GM12878 (cell line): ENCODE measurements around the gene INAFM1. TPM values are rescaled to one million over a fixed set of nuclear protein-coding genes. Genes with fewer than 3 reads are reported as not detected.

Source experiments
- ATAC-seq: fragments of 200-7000 bp; cut with Tn5 transposase; 3 replicates; pipeline ENCODE4 v1.9.1; 2020; ENCODE audit warnings: mild to moderate bottlenecking, moderate library complexity
- BruUV-seq: library from RNA; stranded (reverse); fragments of 400-500 nt; replicated peaks from 2 replicates; lab custom pipeline; 2021; lab: Mats Ljungman, UMichigan
- CTCF ChIA-PET: fragments of 300-600 bp; sonication (Branson Sonifier 250); formaldehyde crosslinking; extraction: SDS; loops from one replicate; lab custom pipeline; 2021; ENCODE audit warnings: inconsistent platforms; lab: Yijun Ruan, JAX
- POLR2A ChIA-PET: fragments of 350-600 bp; formaldehyde crosslinking; extraction: SDS; loops from one replicate; lab custom pipeline; 2021; ENCODE audit warnings: inconsistent platforms; lab: Charles Lee
- RAD21 ChIA-PET: fragments of 300-600 bp; sonication (Branson Sonifier 250); formaldehyde crosslinking; loops from one replicate; lab custom pipeline; 2023; ENCODE audit warnings: antibody characterized with exemption; ENCODE audit not compliant: unreplicated experiment; lab: Charles Lee
- SMC1A ChIA-PET: fragments of 300-600 bp; sonication (Branson Sonifier 250); formaldehyde crosslinking; loops from one replicate; lab custom pipeline; 2023; ENCODE audit not compliant: unreplicated experiment, uncharacterized antibody; lab: Charles Lee
- DNase-seq: peaks from one replicate; pipeline ENCODE4 v3.0.0-alpha.2; 2011; ENCODE audit warnings: low read depth, low spot score
- FAIRE-seq: peaks from 3 replicates; lab custom pipeline; 2011; peaks lifted over from hg19 to GRCh38; lab: Jason Lieb, UNC
- H2AFZ ChIP-seq: 2 replicates; pipeline ENCODE4 v1.6.0; 2011; ENCODE audit warnings: low read depth, low read length, control low read depth; ENCODE audit not compliant: control insufficient read depth
- H3K27ac ChIP-seq: 2 replicates; pipeline ENCODE4 v1.5.1; 2011; ENCODE audit warnings: control low read depth; ENCODE audit not compliant: control insufficient read depth, insufficient read depth
- H3K27me3 ChIP-seq, 2 experiments: replicated peaks in 1 of 2; 2 replicates each; pipeline versions ENCODE4 v1.6.0 to v1.6.1; 2011; ENCODE audit warnings: low read length in 1 of 2; ENCODE audit not compliant: control insufficient read depth in 2 of 2, insufficient read depth in 2 of 2
- H3K36me3 ChIP-seq, 2 experiments: 2 replicates each; pipeline ENCODE4 v1.5.1; 2011; ENCODE audit warnings: low read length in 1 of 2; ENCODE audit not compliant: control insufficient read depth in 2 of 2, insufficient read depth in 2 of 2
- H3K4me1 ChIP-seq: 2 replicates; pipeline ENCODE4 v1.6.1; 2011; ENCODE audit warnings: mild to moderate bottlenecking, low read length, moderate library complexity, mixed read lengths; ENCODE audit not compliant: control insufficient read depth, insufficient read depth
- H3K4me2 ChIP-seq: 2 replicates; pipeline ENCODE4 v1.6.0; 2011; ENCODE audit warnings: control low read depth; ENCODE audit not compliant: control insufficient read depth, insufficient read depth
- H3K4me3 ChIP-seq: fragments of 200-600 bp; sonication (generic); 2 replicates; pipeline ENCODE4 v1.5.1; 2016
- H3K79me2 ChIP-seq: 2 replicates; pipeline ENCODE4 v1.6.0; 2011; ENCODE audit warnings: low read length; ENCODE audit not compliant: control insufficient read depth, insufficient read depth
- H3K9ac ChIP-seq: 2 replicates; pipeline ENCODE4 v1.8.0; 2011; ENCODE audit warnings: low read length, control low read depth, mixed read lengths; ENCODE audit not compliant: control insufficient read depth, insufficient read depth
- H3K9me3 ChIP-seq: replicated peaks from 3 replicates; pipeline ENCODE4 v1.5.1; 2011; ENCODE audit warnings: mild to moderate bottlenecking, low read length; ENCODE audit not compliant: control insufficient read depth, insufficient read depth
- H4K20me1 ChIP-seq: 2 replicates; pipeline ENCODE4 v1.6.0; 2011; ENCODE audit not compliant: control insufficient read depth, insufficient read depth
- BACH1 ChIP-seq: fragments of 450-650 bp; IDR thresholded peaks from 2 replicates; pipeline ENCODE4 v1.6.1; 2017; ENCODE audit warnings: mild to moderate bottlenecking, borderline replicate concordance
- DPF2 ChIP-seq: fragments of 450-650 bp; IDR thresholded peaks from 2 replicates; pipeline ENCODE4 v1.6.1; 2017; ENCODE audit warnings: mild to moderate bottlenecking
- FOS ChIP-seq: IDR thresholded peaks from 3 replicates; pipeline ENCODE4 v1.6.1; 2011; ENCODE audit warnings: borderline replicate concordance; ENCODE audit not compliant: insufficient read length; ENCODE audit errors: extremely low read depth
- IKZF2 ChIP-seq, 2 experiments: fragments of 450-650 bp; IDR thresholded peaks; 2 replicates each; pipeline ENCODE4 v1.6.1; 2017; ENCODE audit warnings: mild to moderate bottlenecking in 2 of 2, moderate library complexity in 2 of 2
- NR2C1 ChIP-seq: fragments of 450-650 bp; IDR thresholded peaks from 2 replicates; pipeline ENCODE4 v1.6.1; 2017; ENCODE audit warnings: antibody characterized with exemption, mild to moderate bottlenecking, moderate library complexity
- POLR2A ChIP-seq: IDR thresholded peaks from 2 replicates; pipeline ENCODE4 v1.6.1; 2011; ENCODE audit warnings: low read depth, mild to moderate bottlenecking, low read length
- POLR2AphosphoS2 ChIP-seq: IDR thresholded peaks from 2 replicates; pipeline ENCODE4 v1.6.1; 2011; ENCODE audit warnings: low read depth, mild to moderate bottlenecking, low read length, improper control_type of control experiment, moderate library complexity
- SPI1 ChIP-seq: IDR thresholded peaks from 2 replicates; pipeline ENCODE4 v1.6.1; 2011; ENCODE audit warnings: low read depth, mild to moderate bottlenecking, low read length, moderate library complexity, borderline replicate concordance; ENCODE audit not compliant: insufficient read depth
- WGBS: methylation state at CpG from one replicate; pipeline ENCODE4 v1.1.6; 2016; ENCODE audit warnings: low lambda C conversion rate; ENCODE audit not compliant: insufficient replicate concordance, insufficient coverage; ENCODE audit errors: missing lambda C conversion rate; 5-methylcytosine and 5-hydroxymethylcytosine counted together
- in situ Hi-C: fragments of 300-500 bp; cut with MboI; formaldehyde crosslinking; loops from 9 replicates; pipeline ENCODE4 v1.14.3; 2018; ENCODE audit warnings: mixed read lengths
- intact Hi-C: fragments of 100-400 bp; cut with micrococcal nuclease; formaldehyde crosslinking; loops from one replicate; pipeline ENCODE4 v1.14.2; 2022; ENCODE audit not compliant: unreplicated experiment
- polyA plus RNA-seq, 11 experiments: library from polyadenylated mRNA; depleted of rRNA in 4 of 11; unstranded in 6 of 11; stranded (reverse) in 5 of 11; fragments of >200 nt; fragmentation: Nextera tagmentation in 4 of 11; fragmentation: Illumina TruSeq in 1 of 11; extraction: Ambion mirVana in 4 of 11; extraction: Trizol in 1 of 11; gene quantifications; 1 replicate in 1 of 11; 2 replicates in 10 of 11; pipeline versions ENCODE4 v1.2.1 to v1.2.3, GENCODE V29; 2011 to 2016; ENCODE audit warnings: inconsistent platforms in 2 of 11, missing spikeins in 2 of 11, low read depth in 1 of 11
- total RNA-seq, 4 experiments: library from RNA; depleted of rRNA in 3 of 4; stranded (reverse); fragments of >200 nt in 3 of 4; fragmentation: Illumina TruSeq in 1 of 4; extraction: Trizol in 1 of 4; gene quantifications; 2 replicates each; pipeline versions ENCODE4 v1.2.1 to v1.2.3, GENCODE V29; 2013 to 2021
- TF ChIP-seq, protein P1 (sequence below): IDR thresholded peaks from 2 replicates; pipeline ENCODE4 v1.6.1; 2012; ENCODE audit warnings: improper control_type of control experiment, low read depth, low read length; ENCODE audit not compliant: insufficient replicate concordance

Gene INAFM1
- total and polyA plus RNA-seq, 10 of the 15 experiments (the other 5 are each of a cell fraction or from before 2014, with no cell fraction given) = 0.57 to 6.8 (median 1.1) TPM; not detected in 1

GRCh38 chr19:47230054-47230920 is 44.4 kb upstream of the INAFM1 start (continued):
- peak; percentile 50; the same call in 1 of the 2 replicates for TF ChIP-seq POLR2A
- TF ChIP-seq FOS = no peak
- TF ChIP-seq IKZF2 (IDR thresholded peaks at IDR 0.05) = no peak
- 0 out of 2 replicates have a peak, but pooled peaks have one; percentile 20 for TF ChIP-seq NR2C1
- TF ChIP-seq SPI1 = no peak

DNA sequence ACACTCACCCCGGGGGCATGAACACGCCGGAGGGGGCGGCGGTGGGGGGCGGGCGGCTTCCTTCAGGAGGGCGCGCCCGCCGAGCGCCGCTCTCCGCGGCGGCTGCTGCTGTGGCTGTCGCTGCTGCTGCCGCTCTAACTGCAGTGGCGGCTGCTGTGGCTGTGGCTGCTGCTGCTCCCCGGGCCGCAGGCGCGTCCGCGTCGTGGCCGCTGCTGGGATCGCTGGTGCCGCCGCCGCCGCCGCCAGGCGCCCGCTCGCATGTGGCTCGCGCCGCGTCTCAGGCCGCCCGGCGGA is 43.8 kb upstream of the INAFM1 start, which contains the start of gene BBC3:
Gene BBC3, minus strand, starts transcription at position 279 of the 294 bp plus-strand sequence. CDS start 2,768 bp downstream, outside the sequence.
- CTCF ChIA-PET = no interaction called here
- Histone ChIP-seq H3K9me3 (no peaks in the 10 kb centered on the region; the same call in 2 of the 3 replicates), H3K9ac (peak within 1 kb of the TSS; percentile 68), H3K4me3 (peak within 1 kb of the TSS; percentile 91), H3K36me3 (no peaks in the 10 kb centered on the region), H2AFZ (peak within 1 kb of the TSS; percentile 88), H3K27me3 (no peaks in the 10 kb centered on the region), H4K20me1 (no peaks in the 10 kb centered on the region)
- RAD21 ChIA-PET = no interaction called here
- no peak for DNase-seq
- SMC1A ChIA-PET = no interaction called here
- peak; percentile 80; the same call in 1 of the 2 replicates for TF ChIP-seq POLR2AphosphoS2
- TF ChIP-seq BACH1 = peak; percentile 45; the same call in 1 of the 2 replicates
- peak; percentile 12; the same call in 1 of the 2 replicates for TF ChIP-seq POLR2A
- 0 out of 2 replicates have a peak, but pooled peaks have one; percentile 21 for TF ChIP-seq DPF2
- TF ChIP-seq, protein P1, sequence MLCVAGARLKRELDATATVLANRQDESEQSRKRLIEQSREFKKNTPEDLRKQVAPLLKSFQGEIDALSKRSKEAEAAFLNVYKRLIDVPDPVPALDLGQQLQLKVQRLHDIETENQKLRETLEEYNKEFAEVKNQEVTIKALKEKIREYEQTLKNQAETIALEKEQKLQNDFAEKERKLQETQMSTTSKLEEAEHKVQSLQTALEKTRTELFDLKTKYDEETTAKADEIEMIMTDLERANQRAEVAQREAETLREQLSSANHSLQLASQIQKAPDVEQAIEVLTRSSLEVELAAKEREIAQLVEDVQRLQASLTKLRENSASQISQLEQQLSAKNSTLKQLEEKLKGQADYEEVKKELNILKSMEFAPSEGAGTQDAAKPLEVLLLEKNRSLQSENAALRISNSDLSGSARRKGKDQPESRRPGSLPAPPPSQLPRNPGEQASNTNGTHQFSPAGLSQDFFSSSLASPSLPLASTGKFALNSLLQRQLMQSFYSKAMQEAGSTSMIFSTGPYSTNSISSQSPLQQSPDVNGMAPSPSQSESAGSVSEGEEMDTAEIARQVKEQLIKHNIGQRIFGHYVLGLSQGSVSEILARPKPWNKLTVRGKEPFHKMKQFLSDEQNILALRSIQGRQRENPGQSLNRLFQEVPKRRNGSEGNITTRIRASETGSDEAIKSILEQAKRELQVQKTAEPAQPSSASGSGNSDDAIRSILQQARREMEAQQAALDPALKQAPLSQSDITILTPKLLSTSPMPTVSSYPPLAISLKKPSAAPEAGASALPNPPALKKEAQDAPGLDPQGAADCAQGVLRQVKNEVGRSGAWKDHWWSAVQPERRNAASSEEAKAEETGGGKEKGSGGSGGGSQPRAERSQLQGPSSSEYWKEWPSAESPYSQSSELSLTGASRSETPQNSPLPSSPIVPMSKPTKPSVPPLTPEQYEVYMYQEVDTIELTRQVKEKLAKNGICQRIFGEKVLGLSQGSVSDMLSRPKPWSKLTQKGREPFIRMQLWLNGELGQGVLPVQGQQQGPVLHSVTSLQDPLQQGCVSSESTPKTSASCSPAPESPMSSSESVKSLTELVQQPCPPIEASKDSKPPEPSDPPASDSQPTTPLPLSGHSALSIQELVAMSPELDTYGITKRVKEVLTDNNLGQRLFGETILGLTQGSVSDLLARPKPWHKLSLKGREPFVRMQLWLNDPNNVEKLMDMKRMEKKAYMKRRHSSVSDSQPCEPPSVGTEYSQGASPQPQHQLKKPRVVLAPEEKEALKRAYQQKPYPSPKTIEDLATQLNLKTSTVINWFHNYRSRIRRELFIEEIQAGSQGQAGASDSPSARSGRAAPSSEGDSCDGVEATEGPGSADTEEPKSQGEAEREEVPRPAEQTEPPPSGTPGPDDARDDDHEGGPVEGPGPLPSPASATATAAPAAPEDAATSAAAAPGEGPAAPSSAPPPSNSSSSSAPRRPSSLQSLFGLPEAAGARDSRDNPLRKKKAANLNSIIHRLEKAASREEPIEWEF = no peak
- TF ChIP-seq, all 136 proteins: peak for 4
- peak within 1 kb of the TSS; percentile 88 for H3K27ac ChIP-seq
- POLR2A ChIA-PET = no interaction called here
- peak within 1 kb of the TSS; percentile 94 for H3K4me2 ChIP-seq
- FAIRE-seq (no peak), ATAC-seq (no peak)
- peaks cover 44% of the 10 kb centered on the region for H3K4me1 ChIP-seq
- no TSS peak for BruUV-seq
- intact Hi-C loops (loop anchor here (1.0 kb wide), 1 partner anchor 10 kb away; no protein-coding TSS in a partner anchor), in situ Hi-C loops (no loop called here)
- under 1% methylated on average over 37 of the region's 43 CpGs for WGBS
- H3K79me2 ChIP-seq = peaks cover 27% of the 10 kb centered on the region
